GM12801 (cell line): ENCODE data around the gene RBM38.

Experiments
- TF ChIP-seq, protein P1 (sequence below): IDR thresholded peaks from one replicate; pipeline ENCODE4 v1.5.1; 2011; ENCODE audit warnings: control low read depth; ENCODE audit not compliant: insufficient read length; ENCODE audit errors: extremely low read depth

Gene RBM38

DNA sequence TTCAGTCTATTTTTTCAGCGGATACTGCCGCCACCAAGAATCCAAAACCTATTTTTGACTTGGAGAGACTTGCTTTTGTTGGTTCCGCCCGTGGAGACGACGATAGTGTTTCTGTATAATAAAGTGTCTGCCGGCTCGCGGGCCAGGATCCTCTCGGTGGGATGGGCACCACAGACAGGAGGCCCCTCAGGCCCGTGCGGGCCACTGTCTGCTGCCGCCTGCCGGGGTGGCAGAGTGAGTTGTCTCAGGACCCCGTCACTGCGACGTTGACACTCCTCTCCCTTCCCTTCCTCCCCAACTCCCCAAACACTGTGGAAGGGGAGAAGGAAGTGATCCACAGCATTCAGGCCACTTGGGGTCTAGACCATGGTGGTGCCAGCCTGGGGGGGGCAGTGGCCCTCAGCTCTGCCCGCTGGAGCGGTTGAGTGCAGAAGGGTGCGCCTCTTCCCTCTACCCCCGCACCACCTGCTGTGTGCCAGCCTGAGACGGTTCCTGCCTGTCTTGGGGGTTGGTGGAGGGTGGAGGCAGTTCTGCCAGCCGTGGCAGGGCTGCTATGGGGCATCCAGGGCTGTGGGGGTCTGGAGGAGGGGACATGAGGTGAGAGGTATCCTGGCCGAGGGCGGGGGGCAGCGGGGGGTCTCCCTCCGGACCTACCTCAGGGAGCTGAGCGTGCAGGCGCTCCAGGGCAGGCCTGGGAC is 17.5 kb downstream of the RBM38 start:
- TF ChIP-seq, protein P1, sequence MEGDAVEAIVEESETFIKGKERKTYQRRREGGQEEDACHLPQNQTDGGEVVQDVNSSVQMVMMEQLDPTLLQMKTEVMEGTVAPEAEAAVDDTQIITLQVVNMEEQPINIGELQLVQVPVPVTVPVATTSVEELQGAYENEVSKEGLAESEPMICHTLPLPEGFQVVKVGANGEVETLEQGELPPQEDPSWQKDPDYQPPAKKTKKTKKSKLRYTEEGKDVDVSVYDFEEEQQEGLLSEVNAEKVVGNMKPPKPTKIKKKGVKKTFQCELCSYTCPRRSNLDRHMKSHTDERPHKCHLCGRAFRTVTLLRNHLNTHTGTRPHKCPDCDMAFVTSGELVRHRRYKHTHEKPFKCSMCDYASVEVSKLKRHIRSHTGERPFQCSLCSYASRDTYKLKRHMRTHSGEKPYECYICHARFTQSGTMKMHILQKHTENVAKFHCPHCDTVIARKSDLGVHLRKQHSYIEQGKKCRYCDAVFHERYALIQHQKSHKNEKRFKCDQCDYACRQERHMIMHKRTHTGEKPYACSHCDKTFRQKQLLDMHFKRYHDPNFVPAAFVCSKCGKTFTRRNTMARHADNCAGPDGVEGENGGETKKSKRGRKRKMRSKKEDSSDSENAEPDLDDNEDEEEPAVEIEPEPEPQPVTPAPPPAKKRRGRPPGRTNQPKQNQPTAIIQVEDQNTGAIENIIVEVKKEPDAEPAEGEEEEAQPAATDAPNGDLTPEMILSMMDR, result no peak

DNA sequence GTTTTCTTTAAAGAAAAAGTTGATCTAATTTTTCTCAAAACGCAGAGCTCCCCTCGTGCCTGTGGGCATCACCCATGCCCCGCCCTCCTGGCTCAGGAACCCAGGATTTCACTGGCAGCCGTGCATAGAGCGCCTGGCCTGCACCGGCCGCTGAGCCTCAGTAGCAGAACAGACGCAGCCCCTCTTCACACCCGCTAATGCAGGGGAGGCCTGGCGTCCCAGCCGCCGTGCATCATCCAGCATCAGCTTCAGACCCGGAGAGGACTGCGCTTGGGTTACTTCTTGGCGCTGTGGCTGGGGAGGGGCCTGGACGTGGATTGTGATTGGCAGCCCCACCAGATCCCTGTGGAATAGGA is 18.1 kb downstream of the RBM38 start:
- TF ChIP-seq, protein P1, result no peak

DNA sequence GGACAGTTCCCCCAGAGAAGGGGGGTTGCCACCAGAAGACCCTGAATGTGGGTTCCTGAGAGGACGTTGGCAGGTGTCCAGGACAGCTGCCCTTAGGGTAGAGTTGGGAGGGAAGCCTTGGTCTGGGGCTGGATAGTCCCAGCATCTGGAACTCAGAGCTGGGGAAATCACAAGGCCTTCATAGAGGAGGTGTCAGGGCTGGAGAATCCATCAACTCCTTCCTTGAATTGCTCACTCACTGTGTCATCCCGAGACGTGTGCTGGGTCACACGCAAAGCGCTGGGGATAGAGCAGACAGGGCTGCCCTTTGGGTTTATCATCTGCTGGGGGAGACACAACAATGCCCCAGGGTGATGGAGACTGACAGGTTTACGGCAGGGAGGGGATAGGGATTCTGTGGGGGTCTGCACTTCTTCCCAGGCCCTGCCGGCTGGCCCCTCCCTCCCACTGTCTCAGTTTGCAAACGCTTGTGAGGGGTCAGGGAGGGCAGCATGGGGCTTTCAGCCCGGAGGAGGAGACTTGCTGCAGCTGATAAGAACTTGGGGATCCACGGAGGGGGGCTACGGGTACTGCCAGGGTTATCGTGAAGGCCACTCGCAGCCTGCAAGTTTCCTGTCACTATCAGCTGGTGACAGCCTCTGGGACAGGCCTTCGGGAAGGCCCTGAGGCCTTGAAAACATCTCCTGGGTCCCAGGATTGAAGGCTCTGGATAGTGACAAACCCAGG is 18.6 kb downstream of the RBM38 start:
- TF ChIP-seq, protein P1, result no peak

DNA sequence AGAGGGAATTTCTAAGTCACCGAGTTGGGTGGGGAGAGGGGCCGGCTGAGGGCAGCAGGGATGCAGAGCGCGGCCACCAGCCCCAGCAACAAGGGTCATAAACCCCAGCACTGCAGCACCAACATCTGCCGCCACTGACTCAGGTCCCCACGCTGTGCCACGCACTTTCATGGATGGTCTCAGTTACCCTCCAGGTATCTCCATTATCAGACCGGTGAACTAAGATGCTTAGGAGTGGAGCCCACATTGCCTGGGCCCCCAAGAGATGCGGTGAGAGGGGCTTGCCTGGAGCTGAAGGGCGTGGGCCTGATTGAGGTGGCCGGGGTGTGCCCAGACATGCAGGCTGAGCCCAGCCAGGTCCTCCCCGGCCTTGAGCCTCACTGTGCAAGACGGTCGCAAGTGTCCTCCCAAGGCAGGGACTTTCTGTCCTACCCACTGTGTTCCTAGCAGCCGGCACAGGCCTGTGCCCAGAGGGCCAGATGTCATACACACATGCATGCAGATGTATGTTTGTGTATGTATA is 19.3 kb downstream of the RBM38 start:
- TF ChIP-seq, protein P1, result no peak

DNA sequence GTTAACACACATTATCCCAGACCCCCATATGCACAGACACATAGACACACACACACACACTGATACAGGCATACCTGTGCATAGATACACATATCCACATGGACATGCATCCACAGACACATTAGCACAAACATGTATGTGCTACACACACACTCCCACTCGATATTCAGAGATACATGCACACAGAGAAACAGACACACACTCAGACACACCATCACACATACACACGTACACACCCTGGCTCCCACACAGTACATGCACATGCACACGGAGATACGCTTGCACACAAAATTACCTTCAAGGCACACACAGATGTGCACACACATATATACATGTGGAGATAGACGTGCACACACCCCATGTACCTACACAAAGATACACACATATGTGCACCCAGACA is 19.7 kb downstream of the RBM38 start:
- TF ChIP-seq, protein P1, result no peak

DNA sequence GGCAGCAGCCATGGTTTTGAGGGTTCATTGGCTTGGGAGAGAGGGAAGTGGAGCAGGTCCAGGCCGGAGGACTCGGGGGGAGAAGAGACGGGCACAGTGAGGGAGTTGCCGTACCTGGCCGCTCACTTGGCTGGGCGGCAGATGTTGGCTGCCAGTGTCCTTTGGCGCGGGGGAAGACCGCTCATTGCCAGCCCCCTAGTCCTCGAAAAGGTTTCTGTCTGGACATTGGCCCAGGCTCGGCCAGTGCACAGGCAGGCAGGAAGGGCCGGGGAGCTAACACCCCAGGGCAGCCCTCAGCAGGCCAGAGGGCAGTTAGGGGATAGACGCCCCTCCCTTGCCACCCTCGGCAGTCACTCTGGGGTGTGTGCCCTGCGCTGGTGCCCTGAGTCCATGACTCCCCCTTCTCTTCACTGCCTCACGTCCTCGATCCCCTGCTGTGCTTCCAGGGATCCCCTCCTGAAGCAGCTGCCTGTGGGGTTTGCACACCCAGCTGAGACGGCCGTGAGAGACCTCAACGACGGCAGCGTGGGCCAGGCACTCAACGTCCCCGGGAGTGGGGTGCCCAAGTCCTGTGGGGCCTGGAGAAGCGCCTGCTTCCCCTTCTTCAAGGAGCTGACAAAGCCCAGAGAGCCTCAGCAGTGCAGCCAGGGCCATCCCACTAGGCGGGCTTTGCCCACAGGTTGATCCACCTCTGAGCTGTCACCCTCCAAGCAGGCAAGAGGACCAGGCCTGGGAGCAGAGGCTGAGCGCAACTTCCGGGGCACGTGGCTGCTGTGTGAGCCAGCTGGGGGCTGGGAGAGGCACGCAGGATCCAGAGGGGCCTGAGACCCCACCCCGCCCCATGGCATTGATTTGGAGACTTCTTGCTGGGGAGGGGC is 20.4 kb downstream of the RBM38 start:
- TF ChIP-seq, protein P1, result no peak
